ENCODE data around the gene FAM120A. TPM values are rescaled to one million over a fixed set of nuclear protein-coding genes. Genes with fewer than 3 reads are reported as not detected.
A peak's percentile ranks its signal among the peaks of the same experiment; 100 is the strongest.

Gene FAM120A
- total RNA-seq, 2 donors from 2014 or later = 87.1 to 151 TPM

GRCh38 chr9:93597142-93597706, 145.7 kb downstream of the FAM120A start:
- H3K4me1 Mint-ChIP-seq = peaks cover 29% of the 10 kb centered on the region

GRCh38 chr9:93597871-93598646, 146.6 kb downstream of the FAM120A start:
- no peak overlapping the region for H3K27ac Mint-ChIP-seq
- H3K36me3 Mint-ChIP-seq (ENCODE audit: low read depth) = no peaks in the 10 kb centered on the region
- no peak overlapping the region for H3K4me3 Mint-ChIP-seq
- H3K4me1 Mint-ChIP-seq = peaks cover 29% of the 10 kb centered on the region
- no peaks in the 10 kb centered on the region for H3K27me3 Mint-ChIP-seq
- H3K9me3 Mint-ChIP-seq = no peaks in the 10 kb centered on the region
- ATAC-seq (replicated peaks) = no peak

More at GRCh38 chr9:93597142-93597706, 145.7 kb downstream of the FAM120A start:
- no peak overlapping the region for H3K4me3 Mint-ChIP-seq
- ATAC-seq (replicated peaks) = no peak
- H3K27me3 Mint-ChIP-seq = no peaks in the 10 kb centered on the region
- no peaks in the 10 kb centered on the region for H3K36me3 Mint-ChIP-seq (ENCODE audit: low read depth)
- H3K9me3 Mint-ChIP-seq = no peaks in the 10 kb centered on the region
- H3K27ac Mint-ChIP-seq = no peak overlapping the region

- H3K4me3 Mint-ChIP-seq = no peak overlapping the region
- H3K27me3 Mint-ChIP-seq = no peaks in the 10 kb centered on the region
- peak; percentile 34 for ATAC-seq (replicated peaks)
- H3K36me3 Mint-ChIP-seq (ENCODE audit: low read depth) = no peaks in the 10 kb centered on the region
- H3K27ac Mint-ChIP-seq = peak overlapping the region; percentile 61
- no peaks in the 10 kb centered on the region for H3K9me3 Mint-ChIP-seq
- H3K4me1 Mint-ChIP-seq = peaks cover 29% of the 10 kb centered on the region
These were observed 147.3 kb downstream of the FAM120A start for GRCh38 chr9:93598647-93599241.

GRCh38 chr9:93599571-93600403, 148.3 kb downstream of the FAM120A start:
- peak; percentile 28 for ATAC-seq (replicated peaks)
- Mint-ChIP-seq H3K27me3 (no peaks in the 10 kb centered on the region), H3K9me3 (no peaks in the 10 kb centered on the region), H3K36me3 (ENCODE audit: low read depth) (no peaks in the 10 kb centered on the region), H3K4me3 (peak overlapping the region; percentile 2), H3K4me1 (peaks cover 29% of the 10 kb centered on the region), H3K27ac (peak overlapping the region; percentile 56)

GRCh38 chr9:93600504-93600903, 149.0 kb downstream of the FAM120A start:
- no peaks in the 10 kb centered on the region for H3K9me3 Mint-ChIP-seq
- ATAC-seq (replicated peaks) = peak; percentile 24
- H3K4me3 Mint-ChIP-seq = peak overlapping the region; percentile 2
- H3K27me3 Mint-ChIP-seq = no peaks in the 10 kb centered on the region
- peak overlapping the region; percentile 56 for H3K27ac Mint-ChIP-seq
- peaks cover 29% of the 10 kb centered on the region for H3K4me1 Mint-ChIP-seq
- no peaks in the 10 kb centered on the region for H3K36me3 Mint-ChIP-seq (ENCODE audit: low read depth)

- Mint-ChIP-seq H3K4me3 (no peak overlapping the region), H3K27me3 (no peaks in the 10 kb centered on the region), H3K36me3 (ENCODE audit: low read depth) (no peaks in the 10 kb centered on the region), H3K9me3 (no peaks in the 10 kb centered on the region), H3K27ac (peak overlapping the region; percentile 56), H3K4me1 (peaks cover 25% of the 10 kb centered on the region)
- ATAC-seq (replicated peaks) = no peak
These were observed 149.6 kb downstream of the FAM120A start for GRCh38 chr9:93601063-93601462.

GRCh38 chr9:93601666-93602065, 150.2 kb downstream of the FAM120A start:
- Mint-ChIP-seq H3K36me3 (ENCODE audit: low read depth) (peaks cover 6% of the 10 kb centered on the region), H3K27me3 (no peaks in the 10 kb centered on the region), H3K4me1 (peaks cover 25% of the 10 kb centered on the region), H3K9me3 (no peaks in the 10 kb centered on the region), H3K27ac (peak overlapping the region; percentile 56), H3K4me3 (no peak overlapping the region)
- ATAC-seq (replicated peaks) = no peak

- no peaks in the 10 kb centered on the region for H3K9me3 Mint-ChIP-seq
- ATAC-seq (replicated peaks) = no peak
- H3K4me3 Mint-ChIP-seq = no peak overlapping the region
- H3K36me3 Mint-ChIP-seq (ENCODE audit: low read depth) = peaks cover 10% of the 10 kb centered on the region
- H3K27ac Mint-ChIP-seq = no peak overlapping the region
- H3K4me1 Mint-ChIP-seq = peaks cover 28% of the 10 kb centered on the region
- no peaks in the 10 kb centered on the region for H3K27me3 Mint-ChIP-seq
These were observed 151.5 kb downstream of the FAM120A start for GRCh38 chr9:93603011-93603410.

GRCh38 chr9:93603906-93604326, 152.4 kb downstream of the FAM120A start:
- no peak overlapping the region for H3K4me3 Mint-ChIP-seq
- peaks cover 25% of the 10 kb centered on the region for H3K4me1 Mint-ChIP-seq
- no peak overlapping the region for H3K27ac Mint-ChIP-seq
- no peaks in the 10 kb centered on the region for H3K27me3 Mint-ChIP-seq
- no peak for ATAC-seq (replicated peaks)
- peaks cover 10% of the 10 kb centered on the region for H3K36me3 Mint-ChIP-seq (ENCODE audit: low read depth)
- peaks cover 1% of the 10 kb centered on the region for H3K9me3 Mint-ChIP-seq

GRCh38 chr9:93606187-93606586, 154.7 kb downstream of the FAM120A start:
- Mint-ChIP-seq H3K4me3 (no peak overlapping the region), H3K9me3 (peaks cover 13% of the 10 kb centered on the region)
- ATAC-seq (replicated peaks) = no peak

GRCh38 chr9:93610206-93610605, 158.7 kb downstream of the FAM120A start:
- Mint-ChIP-seq H3K4me3 (no peak overlapping the region), H3K36me3 (ENCODE audit: low read depth) (peaks cover 18% of the 10 kb centered on the region)

More at GRCh38 chr9:93606187-93606586, 154.7 kb downstream of the FAM120A start:
- no peak overlapping the region for H3K27ac Mint-ChIP-seq
- peaks cover 16% of the 10 kb centered on the region for H3K4me1 Mint-ChIP-seq
- peaks cover 18% of the 10 kb centered on the region for H3K36me3 Mint-ChIP-seq (ENCODE audit: low read depth)
- H3K27me3 Mint-ChIP-seq = no peaks in the 10 kb centered on the region

GRCh38 chr9:93612052-93612795, 160.7 kb downstream of the FAM120A start:
- Mint-ChIP-seq H3K4me1 (peaks cover 16% of the 10 kb centered on the region), H3K27me3 (no peaks in the 10 kb centered on the region), H3K27ac (peak overlapping the region; percentile 63), H3K9me3 (peaks cover 13% of the 10 kb centered on the region), H3K36me3 (ENCODE audit: low read depth) (peaks cover 8% of the 10 kb centered on the region), H3K4me3 (peak overlapping the region; percentile 15)
- peak; percentile 73 for ATAC-seq (replicated peaks)

More at GRCh38 chr9:93610206-93610605, 158.7 kb downstream of the FAM120A start:
- Mint-ChIP-seq H3K27ac (no peak overlapping the region), H3K9me3 (peaks cover 13% of the 10 kb centered on the region), H3K27me3 (no peaks in the 10 kb centered on the region), H3K4me1 (peaks cover 23% of the 10 kb centered on the region)
- ATAC-seq (replicated peaks) = no peak

GRCh38 chr9:93612796-93613154, 161.3 kb downstream of the FAM120A start:
- ATAC-seq (replicated peaks) = peak; percentile 74
- Mint-ChIP-seq H3K4me1 (peaks cover 16% of the 10 kb centered on the region), H3K27me3 (no peaks in the 10 kb centered on the region), H3K27ac (peak overlapping the region; percentile 63), H3K36me3 (ENCODE audit: low read depth) (peaks cover 8% of the 10 kb centered on the region), H3K4me3 (peak overlapping the region; percentile 3), H3K9me3 (peaks cover 13% of the 10 kb centered on the region)

Data from activated T-helper 17 cell treated with anti-CD3 and anti-CD28 coated beads, Interleukin-2, amount 50 U/mL, for 72 hours (primary cell).